Activated T-cell treated with anti-CD3 and anti-CD28 coated beads for 48 hours (primary cell): ENCODE measurements around the gene ATR.

ENCODE experiments used
- DNase-seq: peaks from one replicate; pipeline ENCODE4 v3.0.0-alpha.2; 2020; ENCODE audit warnings: low read depth

The ATR gene

GRCh38 chr3:142523921-142524566 lies 54.5 kb downstream of the ATR start:
- no peak for DNase-seq

DNA sequence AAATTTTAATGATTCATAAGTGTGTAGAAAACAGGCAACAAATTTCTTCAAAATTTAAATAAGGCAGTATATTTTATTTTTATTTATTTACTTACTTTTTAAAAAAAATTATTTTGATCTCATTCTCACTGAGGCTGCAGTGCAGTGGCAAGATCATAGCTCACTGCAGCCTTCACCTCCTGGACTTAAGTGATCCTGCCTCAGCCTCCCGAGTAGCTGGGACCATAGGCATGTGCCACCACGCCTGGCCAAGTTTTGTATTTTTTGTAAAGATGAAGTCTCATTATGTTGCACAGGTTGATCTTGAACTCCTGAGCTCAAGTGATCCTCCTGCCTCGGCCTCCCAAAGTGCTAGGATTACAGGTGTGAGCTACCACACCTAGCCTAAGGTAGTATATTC lies 69.5 kb downstream of the ATR start:
- DNase-seq = no peak

DNA sequence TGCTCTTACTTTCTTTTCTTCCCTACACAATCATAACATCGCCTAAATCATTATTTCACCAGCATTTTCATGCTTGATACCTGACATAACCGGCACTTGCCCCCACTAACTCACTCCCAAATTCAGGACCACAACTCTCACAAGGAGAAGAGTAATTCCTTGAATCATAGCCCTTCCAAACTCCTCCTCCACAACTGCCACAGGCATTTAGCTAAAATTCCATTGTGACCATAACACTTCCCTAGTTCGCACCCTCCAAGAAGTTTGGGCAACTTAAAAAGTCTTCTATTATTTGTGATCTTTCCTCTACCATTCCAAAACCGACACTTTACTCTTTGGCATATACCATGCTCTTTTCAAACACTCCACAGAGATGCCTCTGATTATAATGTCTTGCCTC lies 71.3 kb downstream of the ATR start:
- no peak for DNase-seq

DNA sequence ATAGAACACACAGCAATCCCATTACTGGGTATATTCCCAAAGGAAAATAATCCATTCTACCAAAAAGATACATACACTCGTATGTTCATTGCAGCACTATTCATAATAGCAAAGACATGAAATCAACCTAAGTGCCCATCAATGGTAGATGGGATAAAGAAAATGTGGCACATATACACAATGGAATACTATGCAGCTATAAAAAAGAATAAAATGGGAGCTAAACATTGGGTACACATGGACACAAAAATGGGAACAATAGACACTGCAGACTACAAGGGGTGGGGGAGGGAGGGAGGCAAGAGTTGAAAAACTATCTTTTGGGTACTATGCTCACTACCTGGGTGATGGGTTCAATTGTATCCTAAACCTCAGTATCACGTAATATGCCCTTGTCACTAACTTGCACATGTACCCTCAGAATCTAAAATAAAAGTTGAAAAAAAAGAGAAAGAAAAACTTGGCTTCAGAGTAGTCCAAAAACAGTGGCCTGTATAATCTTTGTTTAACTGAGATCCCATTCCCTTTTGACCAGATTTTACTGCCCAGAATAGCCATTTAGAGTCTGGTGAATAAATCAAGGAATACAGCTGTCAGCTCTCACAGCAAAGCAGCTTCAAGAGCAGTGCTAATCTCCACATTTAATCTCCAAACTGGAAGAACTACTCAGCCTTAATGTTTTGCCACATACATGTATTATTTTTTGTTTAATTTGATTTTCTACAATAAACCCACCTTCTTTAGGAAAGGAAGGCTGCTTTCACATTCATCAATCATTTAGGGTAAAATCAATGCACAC lies 76.1 kb downstream of the ATR start:
- DNase-seq = no peak

- DNase-seq = no peak
Measured at GRCh38 chr3:142501004-142501926, 77.3 kb downstream of the ATR start.

DNA sequence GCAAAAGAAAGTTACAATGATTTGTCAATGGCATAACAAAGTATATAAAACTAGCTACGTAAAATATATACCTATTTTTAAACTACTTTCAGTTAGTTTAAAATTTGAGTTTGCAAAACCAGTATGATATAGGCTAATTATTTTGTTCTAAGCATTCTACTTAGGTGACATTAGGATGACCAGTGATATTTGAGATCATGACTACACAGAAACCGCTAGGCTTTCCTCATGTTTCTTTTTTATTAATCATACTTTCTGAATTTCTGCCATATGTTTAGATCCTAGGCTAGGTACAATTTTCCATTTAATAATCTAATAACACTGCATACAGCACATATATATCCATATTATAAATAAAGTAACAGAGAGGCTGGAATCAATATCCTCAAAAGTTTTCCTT lies 78.3 kb downstream of the ATR start:
- no peak for DNase-seq

- DNase-seq = no peak
Measured at GRCh38 chr3:142498397-142499180, 79.9 kb downstream of the ATR start.

GRCh38 chr3:142497729-142498128 lies 80.8 kb downstream of the ATR start:
- no peak for DNase-seq

GRCh38 chr3:142495103-142495502 lies 83.4 kb downstream of the ATR start:
- no peak for DNase-seq

GRCh38 chr3:142492184-142492583 lies 86.3 kb downstream of the ATR start:
- no peak for DNase-seq

GRCh38 chr3:142489572-142490323 lies 88.8 kb downstream of the ATR start:
- DNase-seq = no peak

DNA sequence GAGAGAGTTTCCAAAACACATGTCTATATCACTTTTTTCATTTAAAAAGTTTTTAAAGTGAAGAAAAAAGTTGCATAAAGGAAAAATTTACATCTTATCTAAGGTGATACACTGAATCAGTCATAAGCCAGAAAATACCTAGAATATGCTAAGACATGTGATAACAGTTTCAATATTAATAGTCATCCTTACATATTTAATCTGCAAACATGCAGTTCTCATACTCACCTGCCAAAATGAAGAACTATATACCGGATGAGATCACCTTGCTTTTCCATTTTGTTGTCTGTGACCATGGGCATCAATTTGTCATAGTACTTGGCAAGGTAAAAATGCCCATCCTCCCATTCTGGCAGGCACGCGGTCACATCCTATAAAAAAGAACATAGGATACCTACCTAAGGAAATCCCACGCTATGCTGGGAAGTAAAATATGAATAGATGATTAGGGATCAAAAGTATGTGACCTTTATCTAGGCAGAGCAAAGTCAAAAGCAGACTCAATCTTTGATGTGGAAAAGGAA lies 93.6 kb downstream of the ATR start:
- no peak for DNase-seq

GRCh38 chr3:142481196-142481595 lies 97.3 kb downstream of the ATR start:
- DNase-seq = no peak

- DNase-seq = no peak
Measured at GRCh38 chr3:142470826-142471225, 107.7 kb downstream of the ATR start.

DNA sequence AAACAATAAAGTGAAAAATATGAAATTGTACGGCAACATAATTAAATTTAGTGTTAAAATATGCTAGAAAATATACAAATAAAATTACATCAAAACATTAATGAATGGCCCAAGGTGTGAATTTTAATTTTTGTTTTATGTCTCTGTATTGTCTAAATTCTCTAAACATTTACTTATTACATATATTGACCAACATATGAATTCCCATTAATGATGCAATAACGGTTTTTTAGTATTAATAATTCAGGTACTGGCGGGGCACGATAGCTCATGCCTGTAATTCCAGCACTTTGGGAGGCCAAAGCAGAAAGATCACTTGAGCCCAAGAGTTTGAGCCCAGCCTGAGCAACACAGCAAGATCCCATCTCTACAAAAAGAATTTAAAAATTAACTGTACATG lies 110.1 kb downstream of the ATR start:
- no peak for DNase-seq

- no peak for DNase-seq
Measured at GRCh38 chr3:142467768-142468167, 110.8 kb downstream of the ATR start.

GRCh38 chr3:142460689-142461088 lies 117.8 kb downstream of the ATR start:
- DNase-seq = no peak

- DNase-seq = no peak
Measured at GRCh38 chr3:142459929-142460328, 118.6 kb downstream of the ATR start.

GRCh38 chr3:142459096-142459495 lies 119.4 kb downstream of the ATR start:
- DNase-seq = no peak

DNA sequence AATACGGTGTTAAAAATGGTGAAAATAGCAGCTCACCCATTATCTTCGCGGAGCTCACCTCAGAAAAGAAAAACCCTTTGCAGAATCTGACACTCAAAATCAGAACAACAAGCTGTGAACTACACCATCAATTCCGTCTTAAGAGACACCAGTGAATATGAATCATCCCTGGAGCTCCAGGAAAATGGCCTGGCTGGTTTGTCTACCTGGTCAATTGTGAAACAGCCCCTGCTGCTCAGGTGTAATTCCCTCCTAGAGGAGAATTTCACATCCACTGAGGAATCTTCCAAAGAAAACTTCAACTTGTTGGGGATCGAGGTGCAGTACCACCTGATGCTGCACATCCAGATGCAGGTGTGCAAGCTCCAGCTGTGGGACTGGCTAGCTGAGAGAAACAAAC lies 127.7 kb downstream of the ATR start:
- no peak for DNase-seq

- no peak for DNase-seq
Measured at GRCh38 chr3:142450189-142450588, 128.3 kb downstream of the ATR start.
